Keratinocyte (primary cell): ENCODE measurements around the gene PEX7. TPM values are rescaled to one million over a fixed set of nuclear protein-coding genes. Genes with fewer than 3 reads are reported as not detected.

Experiments used
- DNase-seq: peaks from one replicate; pipeline ENCODE4 v3.0.0-alpha.2; 2011; ENCODE audit warnings: low read depth, missing footprints, low spot score
- FAIRE-seq: peaks from 2 replicates; lab custom pipeline; 2011; peaks lifted over from hg19 to GRCh38; lab: Jason Lieb, UNC
- H2AFZ ChIP-seq: 2 replicates; pipeline ENCODE4 v1.6.0; 2012; ENCODE audit warnings: low read length, control low read depth, inconsistent platforms; ENCODE audit not compliant: control insufficient read depth
- H3K27ac ChIP-seq: 2 replicates; pipeline ENCODE4 v1.5.1; 2011; ENCODE audit warnings: low read length; ENCODE audit not compliant: control insufficient read depth, insufficient read depth
- H3K27me3 ChIP-seq: 3 replicates; pipeline ENCODE4 v1.6.0; 2011; ENCODE audit warnings: low read length; ENCODE audit not compliant: control insufficient read depth, insufficient read depth; ENCODE audit errors: extremely low read depth
- H3K36me3 ChIP-seq, 2 experiments: 2 replicates in 1 of 2; 3 replicates in 1 of 2; pipeline ENCODE4 v1.5.1; 2011; ENCODE audit warnings: low read length in 2 of 2, mild to moderate bottlenecking in 1 of 2; ENCODE audit not compliant: control insufficient read depth in 2 of 2, insufficient read depth in 2 of 2; ENCODE audit errors: extremely low read depth in 1 of 2
- H3K4me1 ChIP-seq: 3 replicates; pipeline ENCODE4 v1.5.1; 2011; ENCODE audit warnings: low read length; ENCODE audit not compliant: control insufficient read depth, insufficient read depth; ENCODE audit errors: extremely low read depth
- H3K4me2 ChIP-seq: 3 replicates; pipeline ENCODE4 v1.6.0; 2011; ENCODE audit warnings: low read depth, low read length; ENCODE audit not compliant: control insufficient read depth, insufficient read depth; ENCODE audit errors: extremely low read depth
- H3K4me3 ChIP-seq, 3 experiments: fragments of 200-600 bp in 1 of 3; sonication (generic) in 1 of 3; 2 replicates in 2 of 3; 3 replicates in 1 of 3; pipeline ENCODE4 v1.5.1; 2011 to 2016; ENCODE audit warnings: low read length in 3 of 3, mild to moderate bottlenecking in 3 of 3, control low read depth in 2 of 3, inconsistent platforms in 1 of 3, low read depth in 1 of 3, mixed read lengths in 1 of 3, mixed run types in 1 of 3, moderate library complexity in 1 of 3; ENCODE audit not compliant: control insufficient read depth in 2 of 3, insufficient read depth in 2 of 3; ENCODE audit errors: extremely low read depth in 1 of 3
- H3K79me2 ChIP-seq: 2 replicates; pipeline ENCODE4 v1.6.0; 2012; ENCODE audit warnings: low read length; ENCODE audit not compliant: control insufficient read depth, insufficient read depth
- H3K9ac ChIP-seq: 3 replicates; pipeline ENCODE4 v1.6.0; 2011; ENCODE audit warnings: low read length; ENCODE audit not compliant: control insufficient read depth, insufficient read depth; ENCODE audit errors: extremely low read depth
- H3K9me1 ChIP-seq: 3 replicates; pipeline ENCODE4 v1.6.0; 2011; ENCODE audit warnings: low read length; ENCODE audit not compliant: control insufficient read depth, insufficient read depth; ENCODE audit errors: extremely low read depth
- H3K9me3 ChIP-seq: 2 replicates; pipeline ENCODE4 v1.5.1; 2012; ENCODE audit warnings: low read depth, low read length; ENCODE audit not compliant: control insufficient read depth
- H4K20me1 ChIP-seq: 3 replicates; pipeline ENCODE4 v1.6.0; 2011; ENCODE audit warnings: low read length; ENCODE audit not compliant: control insufficient read depth, insufficient read depth; ENCODE audit errors: extremely low read depth
- EZH2 ChIP-seq: IDR thresholded peaks from one replicate; pipeline ENCODE4 v1.6.1; 2012; ENCODE audit warnings: inconsistent platforms, mild to moderate bottlenecking, low read length, moderate library complexity
- dilution Hi-C: fragments of 300-500 bp; cut with MboI; formaldehyde crosslinking; loops from one replicate; pipeline ENCODE4 v1.7.0; 2020; ENCODE audit warnings: low sequenced_read_pairs; ENCODE audit not compliant: extremely low pct_ligation_motif_present
- polyA plus RNA-seq, 5 experiments: library from polyadenylated mRNA; depleted of rRNA in 3 of 5; stranded (reverse) in 3 of 5; stranded (forward) in 1 of 5; unstranded in 1 of 5; fragments of >200 nt; gene quantifications; 1 replicate in 1 of 5; 2 replicates in 3 of 5; 3 replicates in 1 of 5; pipeline versions ENCODE4 v1.2.1 to v1.2.3, GENCODE V29; 2011 to 2012; ENCODE audit warnings: missing spikeins in 2 of 5, low read depth in 1 of 5, low replicate concordance in 1 of 5
- TF ChIP-seq, protein P1 (sequence below), 3 experiments: IDR thresholded peaks in 1 of 3; conservative IDR thresholded peaks in 1 of 3; optimal IDR thresholded peaks in 1 of 3; 2 replicates in 2 of 3; 3 replicates in 1 of 3; pipeline versions ENCODE3 to v1.5.1; 2011; ENCODE audit warnings: low read length in 3 of 3, mild to moderate bottlenecking in 3 of 3, moderate library complexity in 2 of 3, control low read depth in 1 of 3, inconsistent platforms in 1 of 3; ENCODE audit not compliant: insufficient read depth in 2 of 3; ENCODE audit errors: extremely low read depth in 1 of 3

The PEX7 gene
- polyA plus RNA-seq, 1 donor (not counting 4 experiments of a cell fraction or from before 2014, with no cell fraction given): 15.6 TPM

DNA sequence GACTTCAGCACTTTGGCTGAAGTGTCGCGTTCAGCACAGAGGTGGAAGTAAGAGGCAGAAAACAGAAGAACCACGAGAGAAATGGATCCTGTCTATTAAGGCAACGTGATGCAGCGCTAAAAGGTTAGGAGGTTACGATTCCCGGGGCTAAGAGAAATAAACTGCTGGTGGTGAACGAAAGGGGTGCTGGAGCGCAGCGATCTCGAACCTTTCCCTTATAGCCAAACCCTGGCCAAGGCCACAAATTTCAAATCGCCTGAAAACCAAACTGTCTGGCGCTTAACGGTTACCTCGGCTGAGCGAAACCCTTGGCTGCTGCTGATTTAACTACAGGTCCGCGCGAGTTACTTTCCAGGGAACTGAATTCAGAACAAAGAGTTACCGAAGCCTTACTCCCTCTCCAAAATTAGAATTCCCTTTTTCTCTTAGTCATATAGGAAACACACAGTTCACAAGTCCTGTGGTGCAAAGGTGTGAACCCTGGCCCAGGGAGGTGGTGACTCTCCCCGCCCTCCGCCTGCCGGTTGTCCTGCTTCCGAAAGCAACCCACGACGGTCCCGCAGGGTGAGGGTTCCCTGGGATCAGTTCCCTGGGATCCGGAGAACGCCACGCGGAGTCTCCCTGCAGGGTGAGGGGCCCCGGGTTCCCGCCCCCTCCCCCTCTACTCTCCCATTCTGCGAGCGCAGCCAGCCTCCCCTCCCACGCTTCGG, 98.4 kb downstream of the PEX7 start:
- no peaks in the 10 kb centered on the region for H3K9me1 ChIP-seq
- no peak for DNase-seq
- H3K4me1 ChIP-seq: peaks cover 8% of the 10 kb centered on the region
- no peaks in the 10 kb centered on the region for H3K9me3 ChIP-seq
- H3K27me3 ChIP-seq: peaks cover 44% of the 10 kb centered on the region
- H3K4me2 ChIP-seq: peak overlapping the region; percentile 85
- FAIRE-seq: peak; percentile 13
- H3K9ac ChIP-seq: peak overlapping the region; percentile 22
- peak overlapping the region; percentile 51 for H2AFZ ChIP-seq
- no peaks in the 10 kb centered on the region for H4K20me1 ChIP-seq
- H3K79me2 ChIP-seq: no peaks in the 10 kb centered on the region
- TF ChIP-seq, protein P1, sequence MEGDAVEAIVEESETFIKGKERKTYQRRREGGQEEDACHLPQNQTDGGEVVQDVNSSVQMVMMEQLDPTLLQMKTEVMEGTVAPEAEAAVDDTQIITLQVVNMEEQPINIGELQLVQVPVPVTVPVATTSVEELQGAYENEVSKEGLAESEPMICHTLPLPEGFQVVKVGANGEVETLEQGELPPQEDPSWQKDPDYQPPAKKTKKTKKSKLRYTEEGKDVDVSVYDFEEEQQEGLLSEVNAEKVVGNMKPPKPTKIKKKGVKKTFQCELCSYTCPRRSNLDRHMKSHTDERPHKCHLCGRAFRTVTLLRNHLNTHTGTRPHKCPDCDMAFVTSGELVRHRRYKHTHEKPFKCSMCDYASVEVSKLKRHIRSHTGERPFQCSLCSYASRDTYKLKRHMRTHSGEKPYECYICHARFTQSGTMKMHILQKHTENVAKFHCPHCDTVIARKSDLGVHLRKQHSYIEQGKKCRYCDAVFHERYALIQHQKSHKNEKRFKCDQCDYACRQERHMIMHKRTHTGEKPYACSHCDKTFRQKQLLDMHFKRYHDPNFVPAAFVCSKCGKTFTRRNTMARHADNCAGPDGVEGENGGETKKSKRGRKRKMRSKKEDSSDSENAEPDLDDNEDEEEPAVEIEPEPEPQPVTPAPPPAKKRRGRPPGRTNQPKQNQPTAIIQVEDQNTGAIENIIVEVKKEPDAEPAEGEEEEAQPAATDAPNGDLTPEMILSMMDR (optimal IDR thresholded peaks at IDR 0.05 in 1 of 3, IDR thresholded peaks at IDR 0.05 in 1 of 3, conservative IDR thresholded peaks at IDR 0.05 in 1 of 3; ENCODE audit: extremely low read depth in 1 of 3, insufficient read depth in 2 of 3, low read length in 3 of 3): no peak
- TF ChIP-seq EZH2: peak; percentile 63
- peaks cover 0 to 5% of the 10 kb centered on the region in 2 experiments for H3K36me3 ChIP-seq
- H3K27ac ChIP-seq: no peak overlapping the region
- dilution Hi-C loops: no loop called here
- peak overlapping the region; percentile 28 to 67 (median 64) for H3K4me3 ChIP-seq

DNA sequence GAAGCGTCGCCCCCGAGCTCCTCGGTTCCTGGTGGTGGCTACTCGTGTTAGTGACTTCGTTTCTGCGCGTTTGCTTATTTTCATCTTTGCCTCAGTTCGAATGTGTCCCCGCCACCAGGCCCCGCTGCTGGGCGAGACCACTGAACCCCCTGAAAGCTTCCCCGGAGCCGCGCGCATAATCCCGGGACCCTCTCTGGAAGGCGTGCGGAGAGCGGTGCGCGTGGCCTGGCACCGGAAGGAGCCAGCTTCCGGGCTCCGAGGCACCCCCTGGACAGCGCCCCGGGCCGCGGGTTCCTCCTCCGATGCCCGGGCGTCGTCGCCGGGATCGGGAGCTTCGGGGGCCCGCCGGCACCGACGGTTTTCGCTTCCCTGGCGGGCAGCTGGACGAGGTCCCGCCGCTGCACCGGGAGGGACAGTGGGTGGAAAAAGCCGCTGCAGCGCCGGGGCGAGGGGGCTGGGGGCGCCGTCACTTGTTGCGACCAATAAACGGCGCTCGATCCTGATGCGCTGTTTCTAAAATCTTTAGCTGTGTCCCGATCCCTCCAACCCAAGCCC, 99.1 kb downstream of the PEX7 start:
- Histone ChIP-seq H3K4me1 (peaks cover 8% of the 10 kb centered on the region), H3K9ac (no peak overlapping the region), H3K4me2 (peak overlapping the region; percentile 85), H2AFZ (peak overlapping the region; percentile 51), H4K20me1 (no peaks in the 10 kb centered on the region), H3K4me3 (peak overlapping the region; percentile 28 to 67 (median 64)), H3K9me1 (no peaks in the 10 kb centered on the region), H3K27me3 (peaks cover 44% of the 10 kb centered on the region), H3K79me2 (no peaks in the 10 kb centered on the region), H3K27ac (no peak overlapping the region), H3K36me3 (peaks cover 0 to 1% of the 10 kb centered on the region in 2 experiments), H3K9me3 (no peaks in the 10 kb centered on the region)
- DNase-seq (no peak), FAIRE-seq (no peak)
- TF ChIP-seq, protein P1 (optimal IDR thresholded peaks at IDR 0.05 in 1 of 3, IDR thresholded peaks at IDR 0.05 in 1 of 3, conservative IDR thresholded peaks at IDR 0.05 in 1 of 3; ENCODE audit: extremely low read depth in 1 of 3, insufficient read depth in 2 of 3, low read length in 3 of 3): no peak
- peak; percentile 9 for TF ChIP-seq EZH2
- dilution Hi-C loops: no loop called here
